ENCODE results near the gene PRDX3.

PRDX3 gene

GRCh38 chr10:119119400-119119799 is 59.2 kb downstream of the PRDX3 start:
- Mint-ChIP-seq H3K4me1 (ENCODE audit: low read depth in 2 of 2) (peaks cover under 1 to 6% of the 10 kb centered on the region in 2 donors), H3K4me3 (no peak overlapping the region), H3K27me3 (no peaks in the 10 kb centered on the region), H3K27ac (no peak overlapping the region), H3K36me3 (ENCODE audit: insufficient read depth) (peaks cover 82% of the 10 kb centered on the region), H3K9me3 (no peaks in the 10 kb centered on the region)
- DNase-seq (no peak), ATAC-seq (replicated peaks) (no peak)

- no peak for ATAC-seq (replicated peaks)
- peaks cover 3 to 9% of the 10 kb centered on the region in 2 donors for H3K4me1 Mint-ChIP-seq (ENCODE audit: low read depth in 2 of 2)
- no peak overlapping the region for H3K4me3 Mint-ChIP-seq
- H3K27ac Mint-ChIP-seq, result no peak overlapping the region
- H3K9me3 Mint-ChIP-seq, result no peaks in the 10 kb centered on the region
- H3K36me3 Mint-ChIP-seq (ENCODE audit: insufficient read depth), result peaks cover 81% of the 10 kb centered on the region
- DNase-seq, result no peak
- H3K27me3 Mint-ChIP-seq, result no peaks in the 10 kb centered on the region
Measured at GRCh38 chr10:119118231-119118630, 60.4 kb downstream of the PRDX3 start.
